ENCODE results near the gene HPS6.
A peak's percentile ranks its signal among the peaks of the same experiment; 100 is the strongest.
"Not testable (repeated sequence)": the region's sequence is repeated elsewhere in the genome, so short reads cannot be mapped to it uniquely, and the experiment has no call there.

HPS6 gene

GRCh38 chr10:102064868-102065560 is at the start of gene HPS6:
Gene HPS6 (plus strand): TSS chr10:102065349. CDS start chr10:102065475, 126 bp downstream.
- peak; percentile 95 for DNase-seq

DNA sequence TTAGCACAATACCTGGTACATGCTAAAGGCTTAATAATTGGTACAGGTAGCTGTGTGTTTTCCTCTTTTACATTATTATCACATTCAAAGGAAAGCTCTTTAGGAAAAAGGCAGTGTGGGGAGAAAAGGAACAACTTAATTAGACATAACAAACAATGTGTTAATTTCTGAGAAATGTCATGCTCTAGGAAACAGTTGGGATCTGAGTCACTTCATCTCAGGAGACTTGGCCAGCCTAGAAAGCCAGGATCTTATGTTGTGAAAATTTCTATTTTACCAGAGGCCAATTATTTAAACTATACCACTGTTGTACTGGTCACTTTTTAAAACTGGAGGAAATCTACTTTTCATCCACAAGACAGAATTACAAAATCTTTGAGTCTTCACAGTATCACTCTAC is 48.7 kb upstream of the HPS6 start:
- DNase-seq = no peak

- no peak for DNase-seq
Measured at GRCh38 chr10:102017295-102017694, 47.9 kb upstream of the HPS6 start.

DNA sequence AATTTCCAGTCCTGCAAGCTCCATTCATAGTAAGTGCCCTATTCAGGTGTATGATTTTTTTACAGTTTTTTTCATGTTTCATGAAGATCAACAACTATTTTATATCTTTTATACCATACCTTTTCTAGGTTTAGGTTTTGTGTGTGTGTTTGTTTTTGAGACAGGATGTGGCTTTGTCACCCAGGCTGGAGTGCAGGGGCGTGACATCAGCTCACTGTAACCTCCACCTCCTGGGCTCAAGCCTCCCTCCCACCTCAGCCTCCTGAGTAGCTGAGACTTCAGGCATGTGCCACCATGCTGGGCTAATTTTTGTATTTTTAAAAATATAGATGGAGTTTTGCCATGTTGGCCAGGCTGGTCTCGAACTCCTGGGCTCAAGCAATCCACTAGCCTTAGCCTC is 44.2 kb upstream of the HPS6 start:
- DNase-seq = peak; percentile 5

- no peak for DNase-seq
Measured at GRCh38 chr10:102024799-102025198, 40.4 kb upstream of the HPS6 start.

DNA sequence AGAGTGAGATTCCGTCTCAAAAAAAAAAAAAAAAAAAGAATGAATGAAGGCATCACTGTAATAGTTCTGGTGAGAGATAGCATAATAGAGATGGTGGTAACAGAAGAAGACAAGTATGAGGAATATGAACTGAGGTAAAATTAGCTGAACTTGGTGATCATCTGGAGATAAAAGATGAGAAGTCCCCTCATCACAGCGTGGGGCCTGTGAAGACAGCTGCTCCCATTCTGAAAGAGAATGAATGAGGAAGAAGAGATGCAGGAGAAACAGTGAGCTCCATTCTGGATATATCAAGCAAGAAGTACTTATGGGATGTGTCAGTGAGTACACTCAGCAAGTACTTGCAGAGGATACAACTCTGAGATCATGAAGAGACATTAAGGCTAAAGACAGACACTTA is 37.9 kb upstream of the HPS6 start:
- no peak for DNase-seq

DNA sequence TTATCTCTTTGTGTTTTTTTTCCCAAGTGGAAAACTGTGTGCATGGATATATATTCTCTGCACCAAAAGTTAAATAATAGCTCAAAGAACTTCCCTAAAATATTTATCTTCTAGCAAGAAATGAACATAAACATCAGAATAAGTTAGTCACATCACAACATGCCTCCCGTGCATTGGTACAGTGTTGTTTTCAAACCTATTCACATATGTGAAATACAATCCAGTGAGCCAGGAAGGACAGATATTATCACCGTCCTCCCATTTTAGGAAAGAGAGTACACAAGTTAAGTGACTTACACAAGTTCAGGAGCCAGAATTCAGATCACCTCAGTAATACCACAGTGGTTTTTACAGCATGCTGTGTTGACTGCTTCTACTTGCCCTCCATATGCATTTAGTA is 31.4 kb upstream of the HPS6 start:
- no peak for DNase-seq

- DNase-seq = not testable (repeated sequence)
Measured at GRCh38 chr10:102035807-102036206, 29.3 kb upstream of the HPS6 start.

- DNase-seq = no peak
Measured at GRCh38 chr10:102038410-102038809, 26.7 kb upstream of the HPS6 start.

- DNase-seq = no peak
Measured at GRCh38 chr10:102040305-102041050, 24.7 kb upstream of the HPS6 start.

DNA sequence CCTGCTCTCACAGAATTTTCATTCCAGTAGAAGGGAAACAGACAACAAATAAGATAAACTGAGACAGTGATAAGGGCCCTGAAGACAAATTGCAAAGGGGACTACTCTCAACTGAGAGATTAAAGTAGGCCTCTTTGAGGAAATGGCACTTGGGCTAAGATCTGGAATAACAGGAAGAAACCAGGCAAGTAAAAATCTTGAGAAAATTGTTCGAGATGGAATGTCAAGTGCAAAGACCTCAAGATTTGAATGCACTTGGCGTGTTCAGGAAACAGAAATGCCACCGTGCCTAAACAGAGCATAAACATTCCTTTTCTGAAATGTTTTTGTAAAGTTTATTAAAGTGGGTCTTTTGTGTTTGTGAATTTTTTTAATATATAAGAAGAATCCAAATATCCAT is 19.9 kb upstream of the HPS6 start:
- no peak for DNase-seq

DNA sequence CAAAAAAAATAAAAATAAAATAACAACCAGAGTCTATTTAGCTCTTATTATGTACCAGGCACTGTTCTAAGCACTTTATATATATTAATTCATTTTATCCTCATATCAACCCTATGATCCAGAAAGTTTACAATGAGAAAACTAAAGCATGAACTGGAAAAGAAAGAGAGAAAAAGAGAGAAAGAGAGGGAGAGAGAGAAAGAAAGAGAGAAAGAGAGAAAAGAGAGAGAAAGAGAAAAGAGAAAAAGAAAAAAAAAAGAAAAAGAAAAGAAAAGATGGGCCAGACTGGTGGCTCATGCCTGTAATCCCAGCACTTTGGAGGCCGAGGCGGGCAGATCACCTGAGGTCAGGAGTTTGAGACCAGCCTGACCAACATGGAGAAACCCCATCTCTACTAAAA is 19.1 kb upstream of the HPS6 start:
- no peak for DNase-seq

DNA sequence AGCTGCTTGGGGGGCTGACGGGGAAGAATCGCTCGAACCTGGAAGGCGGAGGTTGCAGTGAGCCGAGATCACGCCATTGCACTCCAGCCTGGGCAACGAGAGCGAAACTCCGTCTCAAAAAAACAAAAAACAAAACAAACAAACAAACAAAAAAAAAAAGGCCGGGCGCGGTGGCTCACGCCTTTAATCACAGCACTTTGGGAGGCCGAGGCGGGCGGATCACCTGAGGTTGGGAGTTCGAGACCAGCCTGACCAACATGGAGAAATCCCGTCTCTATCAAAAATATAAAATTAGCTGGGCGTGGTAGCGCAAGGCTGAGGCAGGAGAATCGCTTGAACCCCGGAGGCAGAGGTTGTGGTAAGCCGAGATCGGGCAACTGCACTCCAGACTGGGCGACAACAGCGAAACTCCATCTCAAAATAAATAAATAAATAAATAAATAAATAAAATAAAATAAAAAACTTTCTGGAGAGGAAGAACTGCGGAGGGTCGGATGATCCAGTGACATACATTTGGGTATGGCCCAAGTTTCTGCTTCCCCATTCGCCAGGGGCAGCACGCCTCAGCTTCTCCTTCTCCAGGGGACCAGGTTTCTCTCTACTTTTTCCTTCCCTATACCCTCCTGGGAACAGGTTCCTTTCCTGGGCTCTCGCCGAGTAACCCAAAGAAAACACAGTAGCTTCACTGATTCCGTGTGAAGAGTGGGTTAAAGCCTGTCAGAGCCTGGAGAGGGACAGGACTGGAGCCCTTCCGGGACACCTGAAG is 10.1 kb upstream of the HPS6 start:
- not testable (repeated sequence) for DNase-seq

DNA sequence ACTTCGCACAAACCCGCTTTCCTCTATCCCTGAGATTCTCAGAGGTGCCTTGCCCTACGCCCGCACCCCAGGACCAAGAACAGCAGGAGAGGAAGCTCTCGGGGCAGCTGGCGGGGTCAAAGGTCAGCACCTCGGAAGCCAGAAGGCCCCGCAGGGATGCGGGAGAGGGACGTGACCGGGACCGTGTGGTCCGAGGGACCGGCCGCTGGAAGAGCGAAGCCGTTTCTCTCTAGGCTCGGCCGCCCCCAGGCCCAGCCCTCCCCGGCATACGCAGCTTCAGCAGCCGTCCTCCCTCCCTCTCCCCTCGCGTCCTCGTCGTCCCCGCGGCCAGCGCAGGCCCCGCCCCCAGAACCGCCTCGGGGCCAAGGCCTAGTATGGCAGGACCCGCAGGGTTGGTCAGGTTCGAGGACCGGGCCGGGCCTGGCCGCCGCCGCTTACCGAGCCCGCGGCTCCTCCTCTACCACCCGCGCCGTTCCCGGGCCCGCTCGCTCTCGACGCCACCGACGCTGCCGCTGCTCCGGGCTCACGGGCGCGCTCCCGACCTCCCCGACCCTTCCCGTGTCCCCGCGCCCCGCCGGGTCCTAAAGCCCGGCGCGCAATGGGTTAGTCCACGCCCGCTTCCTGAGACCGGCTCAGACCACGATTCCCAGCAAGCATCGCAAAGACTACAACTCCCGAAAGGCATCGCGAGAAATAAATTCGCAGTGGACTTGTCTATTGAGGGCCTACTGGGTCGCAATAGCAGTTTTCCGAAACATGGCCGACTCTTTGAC is 9.3 kb upstream of the HPS6 start, which contains the start of gene ARMH3:
Gene ARMH3 (minus strand): TSS at position 527 of the 773 bp plus-strand sequence. CDS start 16,059 bp downstream, outside the sequence.
- peak; percentile 94 for DNase-seq

DNA sequence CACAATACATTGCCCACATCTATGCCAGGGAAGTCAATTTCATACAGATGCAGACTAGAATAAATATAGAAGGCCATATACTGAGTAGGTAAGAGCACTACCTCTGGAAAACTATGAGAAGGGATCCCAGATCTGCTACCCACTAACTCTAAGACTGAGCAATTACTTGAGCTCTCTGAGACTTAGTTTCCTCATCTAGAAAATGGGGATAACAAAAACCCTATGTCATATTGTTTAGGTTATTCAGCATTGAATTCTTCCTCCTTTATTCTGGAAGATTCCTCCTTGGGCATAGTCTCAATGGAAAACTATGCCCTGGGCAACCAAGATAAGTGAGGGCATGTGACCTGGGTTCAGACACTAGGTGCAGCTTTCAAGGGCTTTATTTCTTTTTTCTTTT is 5.2 kb upstream of the HPS6 start:
- no peak for DNase-seq

DNA sequence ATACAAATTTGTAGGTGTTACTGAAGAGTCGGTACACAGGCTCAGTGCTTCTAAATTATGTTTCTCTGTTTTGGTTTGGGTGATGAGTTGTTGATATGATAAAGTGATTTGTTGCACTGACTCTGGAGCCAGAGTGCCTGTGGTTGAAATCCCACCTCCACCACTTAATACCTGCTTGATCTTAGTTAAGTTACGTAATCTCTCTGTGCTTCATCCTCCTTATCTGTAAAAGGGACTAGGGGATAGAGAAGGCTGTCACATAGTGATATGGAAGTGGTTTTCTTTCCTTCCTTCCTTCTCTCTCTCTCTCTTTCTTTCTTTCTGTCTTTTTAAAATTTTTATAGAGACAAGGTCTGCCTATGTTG is 664 bp upstream of the HPS6 start:
- no peak for DNase-seq

GRCh38 chr10:102065561-102066398 is 631 bp downstream of the HPS6 start:
- peak; percentile 32 for DNase-seq

- no peak for DNase-seq
Measured at GRCh38 chr10:102066399-102067088, 1.4 kb downstream of the HPS6 start.

DNA sequence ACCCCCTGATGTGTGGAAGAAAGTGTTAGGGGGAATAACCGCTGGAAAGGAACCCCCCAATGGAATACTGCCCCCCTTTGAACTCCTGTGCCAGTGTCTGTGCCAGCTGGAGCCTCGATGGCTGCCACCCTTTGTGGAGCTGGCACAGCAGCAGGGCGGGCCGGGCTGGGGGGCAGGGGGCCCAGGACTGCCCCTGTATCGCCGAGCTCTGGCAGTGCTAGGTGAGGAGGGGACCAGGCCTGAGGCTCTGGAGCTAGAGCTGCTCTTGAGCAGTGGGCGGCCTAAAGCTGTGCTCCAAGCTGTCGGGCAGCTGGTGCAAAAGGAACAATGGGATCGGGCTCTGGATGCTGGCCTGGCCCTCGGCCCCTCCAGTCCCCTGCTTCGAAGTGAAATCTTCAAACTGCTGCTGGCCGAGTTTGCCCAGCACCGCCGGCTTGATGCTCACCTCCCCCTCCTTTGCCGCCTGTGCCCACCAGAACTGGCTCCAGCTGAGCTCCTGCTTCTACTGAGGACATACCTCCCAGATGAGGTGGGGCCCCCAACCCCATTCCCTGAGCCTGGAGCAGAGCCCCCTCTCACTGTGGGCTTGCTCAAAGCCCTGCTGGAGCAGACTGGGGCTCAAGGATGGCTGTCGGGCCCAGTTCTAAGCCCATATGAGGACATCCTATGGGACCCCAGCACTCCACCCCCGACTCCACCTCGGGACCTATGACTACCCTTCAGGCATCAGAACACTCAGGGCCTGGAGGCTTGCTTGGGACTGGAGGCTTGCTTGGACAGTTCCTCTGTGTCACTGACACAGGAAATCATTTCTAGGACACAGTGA is 2.2 kb downstream of the HPS6 start:
- no peak for DNase-seq

DNA sequence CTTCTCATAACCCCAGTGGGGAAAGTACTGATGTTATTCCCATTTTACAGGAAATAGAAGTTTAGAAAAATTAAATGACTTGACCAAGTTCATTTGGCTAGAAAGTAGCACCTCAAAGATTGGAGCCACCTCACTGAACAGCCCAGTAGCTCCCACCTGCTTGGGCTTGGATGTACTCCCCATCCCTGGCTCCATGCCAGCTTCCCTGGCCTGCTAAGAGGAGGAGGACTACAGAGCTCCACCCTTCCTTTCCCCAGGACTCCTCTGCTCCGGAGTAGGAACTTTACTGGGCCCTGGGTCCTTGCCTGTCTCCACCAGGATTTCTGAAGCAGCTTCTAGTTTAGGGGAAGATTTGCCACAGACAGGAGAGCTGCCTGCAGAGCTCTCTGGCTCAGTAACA is 3.1 kb downstream of the HPS6 start:
- no peak for DNase-seq
